H9 (cell line): ENCODE data around the gene COPS9. TPM values are rescaled to one million over a fixed set of nuclear protein-coding genes. Genes with fewer than 3 reads are reported as not detected.

ENCODE experiments used
- DNase-seq: peaks from one replicate; pipeline ENCODE4 v3.0.0-alpha.2; 2017
- H2AFZ ChIP-seq: one replicate; pipeline ENCODE4 v1.6.1; 2013; ENCODE audit warnings: mild to moderate bottlenecking, low read length, control low read depth, moderate library complexity
- H2AK5ac ChIP-seq: 2 replicates; pipeline ENCODE4 v1.6.1; 2013; ENCODE audit warnings: low read length, control low read depth, mixed read lengths; ENCODE audit not compliant: insufficient read length
- H2BK120ac ChIP-seq: one replicate; pipeline ENCODE4 v1.6.1; 2013; ENCODE audit warnings: low read depth, mild to moderate bottlenecking, low read length, control low read depth, inconsistent platforms; ENCODE audit not compliant: poor library complexity, severe bottlenecking
- H2BK12ac ChIP-seq: 2 replicates; pipeline ENCODE4 v1.6.1; 2013; ENCODE audit warnings: low read length, control low read depth, mixed read lengths, low read depth; ENCODE audit not compliant: insufficient read length
- H2BK15ac ChIP-seq: 2 replicates; pipeline ENCODE4 v1.6.1; 2013; ENCODE audit warnings: low read depth, low read length, control low read depth
- H2BK20ac ChIP-seq: one replicate; pipeline ENCODE4 v1.6.1; 2013; ENCODE audit warnings: low read depth, mild to moderate bottlenecking, low read length, control low read depth, inconsistent platforms; ENCODE audit not compliant: poor library complexity, severe bottlenecking
- H2BK5ac ChIP-seq: 2 replicates; pipeline ENCODE4 v1.6.1; 2013; ENCODE audit warnings: low read length, control low read depth, mixed read lengths; ENCODE audit not compliant: insufficient read length
- H3K14ac ChIP-seq: 2 replicates; pipeline ENCODE4 v1.6.1; 2013; ENCODE audit warnings: low read length, control low read depth; ENCODE audit not compliant: insufficient read depth
- H3K18ac ChIP-seq: 2 replicates; pipeline ENCODE4 v1.6.1; 2013; ENCODE audit warnings: low read depth, mild to moderate bottlenecking, mixed read lengths, low read length, control low read depth; ENCODE audit not compliant: insufficient read length
- H3K23ac ChIP-seq: 2 replicates; pipeline ENCODE4 v1.6.1; 2013; ENCODE audit warnings: low read length, control low read depth, mixed read lengths, low read depth; ENCODE audit not compliant: insufficient read length
- H3K23me2 ChIP-seq: 2 replicates; pipeline ENCODE4 v1.6.1; 2013; ENCODE audit warnings: low read depth, mild to moderate bottlenecking, mixed read lengths, low read length, control low read depth; ENCODE audit not compliant: insufficient read length, poor library complexity, severe bottlenecking
- H3K27ac ChIP-seq: 2 replicates; pipeline ENCODE4 v1.5.1; 2013; ENCODE audit warnings: low read length, control low read depth, mixed read lengths, low read depth; ENCODE audit not compliant: insufficient read length
- H3K27me3 ChIP-seq: 2 replicates; pipeline ENCODE4 v1.6.1; 2013; ENCODE audit warnings: low read length, control low read depth, inconsistent platforms; ENCODE audit not compliant: insufficient read depth
- H3K4ac ChIP-seq: 2 replicates; pipeline ENCODE4 v1.6.1; 2013; ENCODE audit warnings: low read depth, mild to moderate bottlenecking, control low read depth, inconsistent platforms, low read length, moderate library complexity
- H3K4me1 ChIP-seq: 2 replicates; pipeline ENCODE4 v1.6.1; 2013; ENCODE audit warnings: low read length, control low read depth, inconsistent platforms; ENCODE audit not compliant: insufficient read depth
- H3K4me2 ChIP-seq: 2 replicates; pipeline ENCODE4 v1.6.1; 2013; ENCODE audit warnings: low read length, control low read depth, mixed read lengths; ENCODE audit not compliant: insufficient read length, insufficient read depth
- H3K56ac ChIP-seq: 2 replicates; pipeline ENCODE4 v1.6.1; 2013; ENCODE audit warnings: low read depth, mild to moderate bottlenecking, mixed read lengths, low read length, control low read depth; ENCODE audit not compliant: insufficient read length
- H3K79me1 ChIP-seq: 2 replicates; pipeline ENCODE4 v1.6.1; 2013; ENCODE audit warnings: low read depth, mild to moderate bottlenecking, moderate library complexity, low read length, control low read depth, inconsistent platforms; ENCODE audit not compliant: insufficient read depth, poor library complexity, severe bottlenecking
- H3K79me2 ChIP-seq: 2 replicates; pipeline ENCODE4 v1.6.1; 2013; ENCODE audit warnings: low read length, control low read depth, inconsistent platforms; ENCODE audit not compliant: insufficient read depth
- H3K9ac ChIP-seq: 2 replicates; pipeline ENCODE4 v1.6.1; 2013; ENCODE audit warnings: low read length, control low read depth, mixed read lengths; ENCODE audit not compliant: insufficient read length; ENCODE audit errors: extremely low read depth
- H3K9me3 ChIP-seq: one replicate; pipeline ENCODE4 v1.6.1; 2013; ENCODE audit warnings: low read depth, low read length, inconsistent platforms; ENCODE audit not compliant: control insufficient read depth
- H3T11ph ChIP-seq: one replicate; pipeline ENCODE4 v1.6.1; 2013; ENCODE audit warnings: mild to moderate bottlenecking, low read length, control low read depth, inconsistent platforms
- H4K20me1 ChIP-seq: one replicate; pipeline ENCODE4 v1.6.1; 2013; ENCODE audit not compliant: control insufficient read depth, insufficient read length, insufficient read depth
- H4K5ac ChIP-seq: 2 replicates; pipeline ENCODE4 v1.6.1; 2013; ENCODE audit warnings: low read depth, mild to moderate bottlenecking, mixed read lengths, low read length, control low read depth; ENCODE audit not compliant: insufficient read length
- H4K8ac ChIP-seq: replicated peaks from 2 replicates; pipeline ENCODE4 v1.6.1; 2013; ENCODE audit warnings: low read length, control low read depth, mixed read lengths, low read depth; ENCODE audit not compliant: insufficient read length
- H4K91ac ChIP-seq: 2 replicates; pipeline ENCODE4 v1.6.1; 2013; ENCODE audit warnings: low read depth, mild to moderate bottlenecking, moderate library complexity, mixed read lengths, low read length, control low read depth; ENCODE audit not compliant: insufficient read length
- H3K27ac Mint-ChIP-seq, 3 experiments: 2 replicates in 2 of 3; 3 replicates in 1 of 3; pipeline ENCODE4 v1.8.0; 2020 to 2021; ENCODE audit warnings: mixed read lengths in 3 of 3, mild to moderate bottlenecking in 1 of 3, moderate library complexity in 1 of 3
- H3K27me3 Mint-ChIP-seq: 2 replicates; pipeline ENCODE4 v1.8.0; 2021; ENCODE audit warnings: low read depth, mild to moderate bottlenecking, moderate library complexity, mixed read lengths
- H3K36me3 Mint-ChIP-seq, 3 experiments: 2 replicates in 2 of 3; 3 replicates in 1 of 3; pipeline ENCODE4 v1.8.0; 2020 to 2021; ENCODE audit warnings: low read depth in 3 of 3, mixed read lengths in 3 of 3; ENCODE audit not compliant: insufficient read depth in 1 of 3
- H3K4me1 Mint-ChIP-seq, 2 experiments: 2 replicates each; pipeline ENCODE4 v1.8.0; 2020; ENCODE audit warnings: mixed read lengths in 2 of 2
- H3K4me3 Mint-ChIP-seq, 2 experiments: 2 replicates in 1 of 2; 3 replicates in 1 of 2; pipeline ENCODE4 v1.8.0; 2020 to 2021; ENCODE audit warnings: mild to moderate bottlenecking in 2 of 2, mixed read lengths in 2 of 2, moderate library complexity in 1 of 2
- H3K9me3 Mint-ChIP-seq, 2 experiments: 2 replicates in 1 of 2; 3 replicates in 1 of 2; pipeline ENCODE4 v1.8.0; 2020; ENCODE audit warnings: mild to moderate bottlenecking in 2 of 2, mixed read lengths in 2 of 2, moderate library complexity in 1 of 2
- WGBS: extraction: QIAGEN DNeasy Blood & Tissue Kit; methylation state at CpG from one replicate; pipeline ENCODE4 v1.1.7; 2013; ENCODE audit warnings: missing lambda C conversion rate, low lambda C conversion rate, mixed read lengths; ENCODE audit not compliant: insufficient read length; ENCODE audit errors: extremely low coverage; 5-methylcytosine and 5-hydroxymethylcytosine counted together
- total RNA-seq: library from RNA; stranded (reverse); gene quantifications from 2 replicates; pipeline ENCODE4 v1.2.1, GENCODE V29; 2021
- TF ChIP-seq, protein P1 (sequence below): fragments of 200-600 bp; sonication (generic); conservative IDR thresholded peaks from 3 replicates; pipeline ENCODE4 v1.8.0; 2021; ENCODE audit warnings: antibody characterized with exemption, mild to moderate bottlenecking

Gene COPS9
- total RNA-seq, 1 experiment from 2014 or later: 142 TPM

DNA sequence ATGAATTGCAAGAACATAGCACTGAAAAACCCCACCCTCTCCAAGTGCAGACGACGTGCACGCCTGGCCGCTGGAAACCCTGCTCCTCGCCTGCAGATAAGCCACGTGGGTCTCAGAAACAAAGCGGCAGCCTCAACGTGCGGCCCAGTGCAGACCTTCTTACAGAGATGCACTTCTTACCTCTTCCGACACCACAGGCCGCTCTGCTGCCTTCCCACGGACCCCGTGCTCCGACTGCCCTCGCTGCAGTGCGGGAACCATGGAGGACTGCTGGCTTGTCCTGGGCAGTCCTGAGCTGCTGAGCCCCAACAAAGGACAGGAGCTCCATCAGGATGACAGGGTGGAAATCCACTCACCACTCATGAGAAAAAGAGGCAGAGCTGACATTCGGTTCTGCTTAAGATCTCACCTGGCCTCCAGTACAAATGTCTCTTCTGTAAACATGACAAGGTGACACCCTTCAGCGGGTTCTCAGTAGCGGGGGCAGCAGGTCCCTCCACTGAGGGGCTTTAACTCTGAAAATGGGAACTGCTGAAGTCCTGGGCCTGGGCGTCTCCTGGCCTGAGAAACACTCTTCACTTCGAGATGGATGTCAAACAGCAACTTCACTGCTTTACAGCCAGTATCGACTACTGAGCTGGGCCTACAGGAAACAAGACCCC lies 6.2 kb downstream of the COPS9 start:
- H3K27me3 Mint-ChIP-seq: no peaks in the 10 kb centered on the region; the same call in 1 of the 2 replicates
- H3K4me3 Mint-ChIP-seq: no peak overlapping the region
- Histone ChIP-seq H3T11ph (no peak overlapping the region), H4K91ac (no peak overlapping the region), H3K9ac (no peak overlapping the region), H3K56ac (no peak overlapping the region), H3K18ac (no peak overlapping the region), H3K4ac (no peak overlapping the region), H3K14ac (no peak overlapping the region), H3K23me2 (no peaks in the 10 kb centered on the region), H3K23ac (no peak overlapping the region), H2BK20ac (no peak overlapping the region), H3K9me3 (no peaks in the 10 kb centered on the region), H2AFZ (no peak overlapping the region), H3K4me2 (no peak overlapping the region), H2BK12ac (no peak overlapping the region), H3K27me3 (no peaks in the 10 kb centered on the region), H2AK5ac (no peak overlapping the region), H3K4me1 (no peaks in the 10 kb centered on the region), H4K5ac (no peak overlapping the region), H2BK5ac (no peak overlapping the region), H3K27ac (no peak overlapping the region), H2BK15ac (no peak overlapping the region), H3K79me1 (no peaks in the 10 kb centered on the region), H4K20me1 (no peaks in the 10 kb centered on the region), H2BK120ac (no peak overlapping the region), H4K8ac (no peak overlapping the region), H3K79me2 (peaks cover 4% of the 10 kb centered on the region; the same call in 1 of the 2 replicates)
- H3K9me3 Mint-ChIP-seq: no peaks in the 10 kb centered on the region
- H3K36me3 Mint-ChIP-seq: peaks cover 41 to 77% (median 71%) of the 10 kb centered on the region in 3 experiments
- WGBS: no CpG with 5 or more reads among the region's 22 CpGs
- H3K4me1 Mint-ChIP-seq: peaks cover 4% of the 10 kb centered on the region in 2 experiments; a peak in 3 of 4 replicates
- H3K27ac Mint-ChIP-seq: no peak overlapping the region
- TF ChIP-seq, protein P1, sequence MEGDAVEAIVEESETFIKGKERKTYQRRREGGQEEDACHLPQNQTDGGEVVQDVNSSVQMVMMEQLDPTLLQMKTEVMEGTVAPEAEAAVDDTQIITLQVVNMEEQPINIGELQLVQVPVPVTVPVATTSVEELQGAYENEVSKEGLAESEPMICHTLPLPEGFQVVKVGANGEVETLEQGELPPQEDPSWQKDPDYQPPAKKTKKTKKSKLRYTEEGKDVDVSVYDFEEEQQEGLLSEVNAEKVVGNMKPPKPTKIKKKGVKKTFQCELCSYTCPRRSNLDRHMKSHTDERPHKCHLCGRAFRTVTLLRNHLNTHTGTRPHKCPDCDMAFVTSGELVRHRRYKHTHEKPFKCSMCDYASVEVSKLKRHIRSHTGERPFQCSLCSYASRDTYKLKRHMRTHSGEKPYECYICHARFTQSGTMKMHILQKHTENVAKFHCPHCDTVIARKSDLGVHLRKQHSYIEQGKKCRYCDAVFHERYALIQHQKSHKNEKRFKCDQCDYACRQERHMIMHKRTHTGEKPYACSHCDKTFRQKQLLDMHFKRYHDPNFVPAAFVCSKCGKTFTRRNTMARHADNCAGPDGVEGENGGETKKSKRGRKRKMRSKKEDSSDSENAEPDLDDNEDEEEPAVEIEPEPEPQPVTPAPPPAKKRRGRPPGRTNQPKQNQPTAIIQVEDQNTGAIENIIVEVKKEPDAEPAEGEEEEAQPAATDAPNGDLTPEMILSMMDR: no peak
- DNase-seq: peak; percentile 5
